Tibial nerve (tissue), 3 donors: ENCODE measurements around the gene CSNK1G2.

ENCODE experiments used
- POLR2A ChIP-seq, 2 donors: fragments of 450-650 bp; IDR thresholded peaks; one replicate each; pipeline ENCODE4 v1.6.1; 2017; ENCODE audit warnings: antibody characterized with exemption in 2 of 2, mild to moderate bottlenecking in 2 of 2, moderate library complexity in 2 of 2
- TF ChIP-seq, protein P1 (sequence below), 5 experiments: fragments of 200-600 bp in 3 of 5; fragments of 450-650 bp in 2 of 5; sonication (generic) in 3 of 5; IDR thresholded peaks; one replicate each; pipeline ENCODE4 v1.5.1; 2016 to 2019; ENCODE audit warnings: antibody characterized with exemption in 5 of 5, mild to moderate bottlenecking in 3 of 5, moderate library complexity in 2 of 5

DNA sequence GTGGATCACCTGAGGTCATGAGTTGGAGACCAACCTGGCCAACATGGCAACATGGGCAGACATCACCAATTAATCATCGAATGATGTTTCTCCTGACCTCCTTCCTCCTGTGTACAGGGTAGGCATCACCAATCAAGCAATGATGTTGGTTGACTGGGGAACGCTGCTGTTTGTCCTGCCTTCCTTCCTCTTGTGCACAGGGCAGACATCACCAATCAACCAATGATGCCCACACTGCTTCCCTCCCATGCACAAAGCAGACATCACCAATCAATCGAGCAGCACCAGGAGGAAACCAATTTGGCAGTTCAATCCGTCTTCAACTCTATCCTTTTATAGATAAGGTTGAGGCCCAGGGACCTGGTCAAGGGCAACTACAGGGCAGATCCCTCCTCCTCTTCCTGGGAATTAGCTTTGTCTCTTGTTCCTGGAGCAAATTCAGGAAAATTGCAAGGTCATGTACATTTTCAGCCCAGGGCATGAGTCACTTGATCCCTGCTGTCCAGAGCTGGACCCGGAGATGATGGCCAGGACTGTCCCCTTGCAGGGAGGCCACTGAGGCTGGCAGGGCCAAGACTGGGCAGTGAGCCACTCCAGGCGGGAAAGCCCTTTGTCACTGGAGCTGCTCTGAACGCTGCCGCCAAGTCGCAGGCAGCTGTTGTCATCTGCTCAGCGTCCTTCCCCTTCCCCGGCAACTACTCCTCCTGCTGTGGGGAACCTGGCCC is 5.3 kb upstream of the CSNK1G2 start:
- TF ChIP-seq, protein P1, sequence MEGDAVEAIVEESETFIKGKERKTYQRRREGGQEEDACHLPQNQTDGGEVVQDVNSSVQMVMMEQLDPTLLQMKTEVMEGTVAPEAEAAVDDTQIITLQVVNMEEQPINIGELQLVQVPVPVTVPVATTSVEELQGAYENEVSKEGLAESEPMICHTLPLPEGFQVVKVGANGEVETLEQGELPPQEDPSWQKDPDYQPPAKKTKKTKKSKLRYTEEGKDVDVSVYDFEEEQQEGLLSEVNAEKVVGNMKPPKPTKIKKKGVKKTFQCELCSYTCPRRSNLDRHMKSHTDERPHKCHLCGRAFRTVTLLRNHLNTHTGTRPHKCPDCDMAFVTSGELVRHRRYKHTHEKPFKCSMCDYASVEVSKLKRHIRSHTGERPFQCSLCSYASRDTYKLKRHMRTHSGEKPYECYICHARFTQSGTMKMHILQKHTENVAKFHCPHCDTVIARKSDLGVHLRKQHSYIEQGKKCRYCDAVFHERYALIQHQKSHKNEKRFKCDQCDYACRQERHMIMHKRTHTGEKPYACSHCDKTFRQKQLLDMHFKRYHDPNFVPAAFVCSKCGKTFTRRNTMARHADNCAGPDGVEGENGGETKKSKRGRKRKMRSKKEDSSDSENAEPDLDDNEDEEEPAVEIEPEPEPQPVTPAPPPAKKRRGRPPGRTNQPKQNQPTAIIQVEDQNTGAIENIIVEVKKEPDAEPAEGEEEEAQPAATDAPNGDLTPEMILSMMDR (IDR thresholded peaks at IDR 0.05), result no peak
- no peak for TF ChIP-seq POLR2A (IDR thresholded peaks at IDR 0.05)
